Measurements from ENCODE around the gene KRT6C.
"Not testable (repeated sequence)": the region's sequence is repeated elsewhere in the genome, so short reads cannot be mapped to it uniquely, and the experiment has no call there.

KRT6C gene

GRCh38 chr12:52454411-52455201 lies 19.0 kb downstream of the KRT6C start:
- no peak for DNase-seq

DNA sequence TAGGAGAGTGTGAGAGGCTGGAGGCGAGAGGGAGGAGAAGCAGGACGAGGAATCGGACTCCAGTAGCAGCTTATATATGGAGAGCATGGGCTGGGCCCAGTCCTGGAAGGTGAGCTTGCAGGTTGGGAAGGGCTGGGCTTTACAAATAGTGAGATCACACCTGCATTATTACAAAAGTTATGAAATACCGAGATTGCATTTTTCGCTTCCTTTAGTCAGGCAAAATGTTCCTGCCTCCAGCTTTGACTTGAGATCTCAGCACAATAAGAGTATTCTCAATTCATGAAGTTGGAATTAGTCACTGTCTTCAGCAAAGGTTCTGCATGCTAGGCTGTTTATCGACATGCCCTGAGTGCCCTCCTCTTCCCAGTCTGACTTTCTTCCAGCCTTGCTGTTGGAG lies 21.5 kb downstream of the KRT6C start, which contains the start of gene KRT6B:
TSS of gene KRT6B (minus strand) at position 46 of the 400 bp plus-strand sequence. CDS start 68 bp downstream, outside the sequence.
- no peak for DNase-seq

- DNase-seq: no peak
Measured at GRCh38 chr12:52448228-52448627, 25.4 kb downstream of the KRT6C start.

- not testable (repeated sequence) for DNase-seq
Measured at GRCh38 chr12:52447196-52447595, 26.4 kb downstream of the KRT6C start.

DNA sequence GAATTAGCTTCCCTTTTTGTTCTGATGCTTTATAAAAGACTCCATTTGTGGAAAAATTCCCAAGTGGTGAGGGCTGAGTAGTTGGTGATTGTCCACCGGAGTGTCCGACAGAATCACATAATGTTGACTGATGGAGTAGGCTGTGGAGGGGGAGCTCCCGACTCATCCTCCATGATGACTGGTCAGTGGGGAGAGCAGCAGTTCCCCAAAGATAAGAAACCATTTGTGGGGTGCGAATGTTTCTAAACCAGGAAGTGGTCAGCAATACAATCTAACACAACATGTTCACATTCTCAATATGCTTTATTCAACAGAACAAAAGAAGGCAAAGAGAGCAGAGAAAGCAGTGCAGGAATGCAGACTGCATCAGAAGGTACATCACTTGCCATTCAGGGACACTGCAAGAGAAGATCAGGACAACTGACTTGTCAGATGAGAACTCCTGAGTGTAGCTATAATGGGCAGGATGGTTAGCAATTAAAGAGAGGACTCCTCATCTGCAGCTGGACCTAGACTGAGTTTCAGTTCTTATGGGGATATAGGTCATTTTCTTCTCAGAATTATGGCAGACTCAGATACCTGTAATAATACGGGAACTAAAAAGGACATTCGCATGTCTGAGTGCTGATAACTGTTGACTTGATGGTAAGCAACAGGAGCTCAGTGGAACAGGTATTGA lies 27.1 kb downstream of the KRT6C start:
- DNase-seq: no peak

DNA sequence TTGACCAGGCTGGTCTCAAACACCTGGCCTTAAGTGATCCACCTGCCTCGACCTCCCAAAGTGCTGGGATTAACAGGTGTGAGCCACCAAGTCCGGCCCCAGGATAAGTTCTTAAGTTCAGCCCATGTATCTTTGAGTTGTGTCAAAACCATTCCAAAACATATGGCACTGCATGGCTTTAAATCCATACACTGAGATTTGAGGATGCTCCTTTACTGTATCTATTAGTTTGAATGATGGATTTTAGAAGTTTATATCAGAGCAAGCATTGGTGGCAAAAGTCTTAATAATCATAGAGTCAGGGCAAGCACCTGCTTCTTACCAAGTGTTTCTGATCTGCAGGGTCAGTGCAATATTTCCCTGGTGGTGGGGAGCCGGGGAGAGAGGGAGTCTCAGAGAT lies 27.7 kb downstream of the KRT6C start:
- no peak for DNase-seq

DNA sequence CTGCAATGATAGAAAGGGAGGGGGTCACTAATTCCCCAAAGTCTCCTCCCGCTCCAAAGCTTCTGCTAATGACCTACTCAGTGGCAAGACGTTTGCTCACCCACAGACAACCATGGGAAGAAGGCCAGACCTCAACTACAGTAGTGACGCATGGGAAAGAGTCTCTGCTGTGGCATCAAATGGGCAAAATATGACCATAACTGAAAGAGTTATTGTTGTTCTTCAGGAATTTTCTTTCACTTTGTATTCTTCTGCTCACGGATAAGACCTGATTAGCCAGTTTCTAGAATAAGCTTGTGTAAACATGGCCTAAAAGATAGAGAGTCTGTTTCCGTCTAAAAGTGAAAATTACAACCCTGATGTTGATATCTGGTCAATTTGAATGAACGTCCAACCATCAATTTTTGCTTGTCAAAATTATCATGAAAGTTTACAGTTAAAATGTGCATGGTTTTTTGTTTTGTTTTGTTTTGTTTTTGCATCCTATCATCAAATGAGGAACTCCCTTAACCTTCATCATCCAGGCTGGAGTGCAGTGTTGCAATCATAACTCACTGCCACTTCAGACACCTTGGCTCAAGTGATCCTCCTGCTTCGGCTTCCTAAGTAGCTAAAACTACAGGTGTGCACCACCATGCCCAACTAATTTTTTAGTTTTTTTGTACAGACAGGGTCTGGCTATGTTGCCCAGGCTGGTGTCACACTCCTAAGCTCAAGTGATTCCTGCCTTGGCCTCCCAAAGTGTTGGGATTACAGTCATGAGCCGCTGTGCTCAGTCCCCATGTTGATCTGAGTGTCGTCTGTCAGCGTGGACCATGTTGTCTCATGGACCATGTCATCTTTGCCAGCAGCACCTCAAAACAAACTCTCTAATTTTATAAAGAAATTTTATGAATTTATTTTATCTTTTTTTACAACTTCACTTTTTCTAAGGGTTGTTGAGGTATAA lies 28.7 kb downstream of the KRT6C start:
- no peak for DNase-seq

GRCh38 chr12:52443966-52444365 lies 29.6 kb downstream of the KRT6C start:
- DNase-seq: no peak

DNA sequence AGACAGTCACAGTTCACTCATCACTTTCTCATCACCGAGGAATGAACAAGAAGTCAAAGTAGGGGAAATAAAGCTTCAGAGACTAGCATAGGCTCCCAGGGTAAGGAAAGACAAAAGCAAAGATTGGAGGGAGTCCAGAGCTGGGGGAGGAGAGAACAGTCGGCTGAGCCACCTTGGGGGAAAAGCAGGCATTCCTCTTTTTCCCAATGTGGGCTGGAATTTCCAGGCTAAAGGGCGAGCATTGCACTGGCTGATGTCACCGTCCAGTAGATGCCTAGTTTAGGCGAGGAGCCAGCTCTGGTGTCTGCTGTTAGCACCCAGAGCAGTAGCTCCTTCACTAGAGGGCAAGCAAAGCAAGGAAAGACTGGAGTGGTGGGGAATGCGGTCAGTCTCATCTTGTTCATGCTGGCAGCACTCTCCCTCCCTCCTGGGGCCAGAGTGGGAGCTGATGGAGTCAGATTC lies 31.0 kb downstream of the KRT6C start:
- DNase-seq: no peak

DNA sequence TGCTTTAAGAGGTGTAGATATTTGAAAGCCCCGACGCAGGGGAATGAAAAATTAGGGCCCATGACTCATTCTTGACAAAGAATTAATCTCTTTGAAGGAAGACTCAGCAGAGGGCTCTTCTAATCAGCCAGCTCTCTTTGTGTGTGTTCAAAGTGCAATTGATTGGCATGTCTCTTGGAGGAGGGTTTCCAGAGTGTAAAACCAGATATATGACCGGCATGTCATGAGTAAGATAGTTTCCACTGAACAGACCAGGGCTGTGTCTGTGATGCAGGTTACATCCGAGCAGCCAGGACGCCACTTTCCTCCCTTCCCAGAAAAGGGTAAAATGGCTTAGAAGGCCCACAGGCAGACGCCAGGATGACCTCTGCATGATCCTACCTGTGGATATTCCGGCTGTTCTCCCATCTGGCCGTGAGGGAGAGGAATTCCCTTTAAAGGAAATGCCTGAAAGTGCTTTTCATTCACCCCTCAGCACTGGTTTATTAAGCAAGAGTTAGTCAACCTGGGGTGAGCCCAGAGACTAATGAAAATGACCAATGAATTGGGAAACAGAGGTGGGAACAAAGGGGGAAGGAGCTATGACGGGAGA lies 32.2 kb downstream of the KRT6C start:
- no peak for DNase-seq

DNA sequence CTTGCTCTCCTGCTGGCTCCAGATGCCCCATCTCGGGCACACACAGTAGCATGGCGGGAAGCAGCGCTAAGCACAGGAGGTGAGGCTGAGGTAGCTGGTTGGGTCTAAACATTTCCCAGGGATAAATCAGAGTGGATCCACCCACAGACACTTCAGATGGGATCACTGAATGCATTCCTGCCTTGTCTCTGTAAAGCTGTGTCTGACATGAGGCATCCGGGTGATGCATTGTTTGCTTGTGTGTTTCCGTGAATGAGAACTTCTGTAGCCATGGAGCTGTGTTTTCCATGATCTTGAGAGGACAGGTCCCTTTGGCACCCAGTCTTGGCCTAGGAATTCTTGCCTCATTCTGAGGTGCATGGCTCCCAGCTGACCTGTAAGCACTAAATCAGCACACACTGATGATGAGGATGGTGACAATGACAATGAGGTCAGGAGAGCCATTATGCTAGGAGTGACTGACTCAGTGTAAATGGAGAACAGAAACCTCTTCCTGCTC lies 32.7 kb downstream of the KRT6C start:
- DNase-seq: no peak

DNA sequence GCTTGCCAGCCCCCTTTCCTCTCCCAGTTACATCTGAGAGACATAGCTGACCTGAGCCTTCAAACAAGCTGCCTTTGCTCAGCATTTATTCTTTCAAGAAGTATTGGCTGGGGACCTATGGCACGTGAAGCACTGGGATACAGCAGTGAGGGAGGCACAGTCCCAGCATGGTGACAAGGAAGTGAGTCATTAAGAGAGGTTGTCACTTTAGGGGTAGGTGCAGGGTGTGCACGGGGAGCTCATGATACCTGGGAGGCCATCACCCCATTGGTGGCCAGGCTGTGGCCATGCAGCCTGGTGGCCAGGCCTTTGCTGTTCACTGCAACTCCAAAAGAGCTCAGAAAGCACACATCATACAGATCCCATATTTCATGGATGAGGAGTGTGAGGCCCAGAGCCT lies 33.8 kb downstream of the KRT6C start:
- no peak for DNase-seq

- DNase-seq: no peak
Measured at GRCh38 chr12:52439420-52439819, 34.2 kb downstream of the KRT6C start.

DNA sequence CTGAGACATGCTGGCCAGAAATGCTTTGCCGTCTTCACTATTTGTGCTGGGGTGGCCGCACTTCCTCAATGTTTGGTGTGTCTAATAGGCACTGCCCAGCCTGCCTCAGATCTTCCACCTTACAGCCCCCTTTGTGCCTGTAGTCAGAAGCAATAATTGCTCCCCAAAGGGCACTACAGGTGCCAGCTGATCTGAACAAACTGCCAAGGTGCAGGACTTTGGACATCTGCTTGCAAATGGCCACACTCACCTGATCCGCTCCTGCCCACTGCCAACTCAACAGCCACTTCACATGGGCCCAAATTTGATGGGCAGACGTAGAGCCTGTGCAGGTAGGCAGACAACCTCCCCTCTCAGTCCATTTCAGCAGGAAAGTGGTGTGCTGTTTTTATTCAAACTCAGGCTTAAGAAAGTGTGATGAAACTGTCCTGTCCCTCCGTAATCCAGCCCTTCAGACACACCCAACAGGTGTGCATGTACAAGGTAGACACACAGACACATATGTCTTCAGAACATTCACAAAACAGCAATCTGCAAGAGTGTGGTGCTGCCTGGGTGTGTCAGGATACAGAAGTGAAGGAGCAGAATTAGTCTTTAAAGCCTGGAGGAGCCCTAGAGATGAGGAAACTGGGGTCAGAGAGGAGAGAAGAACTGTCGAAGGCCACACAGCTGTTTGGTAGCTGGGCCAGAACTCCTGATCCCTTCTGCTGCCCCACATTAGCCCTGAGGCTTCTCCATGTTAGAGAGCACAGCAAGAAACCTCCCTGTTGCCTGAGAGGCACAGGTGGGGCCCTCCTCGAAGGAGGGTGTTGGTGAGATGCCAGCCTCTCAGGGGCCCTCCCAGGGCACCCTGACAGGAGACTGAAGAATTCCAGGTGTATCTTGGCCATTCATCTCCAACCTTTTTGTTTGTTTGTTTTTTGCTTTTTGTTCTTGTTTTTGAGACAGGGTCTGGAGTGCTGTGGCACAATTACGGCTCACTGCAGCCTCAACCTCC lies 35.0 kb downstream of the KRT6C start:
- DNase-seq: no peak

GRCh38 chr12:52437508-52437907 lies 36.1 kb downstream of the KRT6C start:
- no peak for DNase-seq

DNA sequence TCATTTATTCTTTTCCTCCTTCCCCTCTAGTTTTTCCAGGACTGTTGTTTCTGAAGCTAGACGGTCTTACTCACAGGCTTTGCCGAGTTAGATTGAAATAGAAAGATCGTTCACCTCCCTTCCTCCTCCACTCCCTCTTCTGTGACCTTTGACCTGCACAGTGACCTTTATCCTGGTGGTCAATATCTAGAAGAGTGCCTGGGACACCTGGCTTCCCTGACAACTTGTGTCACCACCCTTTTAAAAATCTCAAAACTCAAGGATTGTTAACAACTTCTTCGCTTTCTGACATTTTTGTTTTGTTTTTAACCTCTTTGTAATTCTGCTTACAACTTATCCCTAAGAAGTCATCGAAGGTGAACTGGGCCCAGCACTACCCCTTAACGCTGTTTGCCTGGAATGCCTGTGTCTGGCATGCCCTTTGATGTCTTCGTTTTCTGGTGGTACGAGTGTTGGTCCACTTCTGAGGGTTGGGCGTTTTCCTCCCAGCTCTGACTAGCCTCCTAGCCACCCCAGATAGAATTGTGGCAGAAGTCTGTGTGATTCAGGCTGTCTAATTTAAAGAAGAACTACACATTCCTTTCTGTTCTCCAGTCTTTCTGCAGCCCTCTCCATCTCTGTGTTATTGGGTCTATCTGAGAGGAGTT lies 36.7 kb downstream of the KRT6C start:
- DNase-seq: no peak

- DNase-seq: no peak
Measured at GRCh38 chr12:52436000-52436827, 37.4 kb downstream of the KRT6C start.

GRCh38 chr12:52435659-52435999 lies 38.0 kb downstream of the KRT6C start:
- no peak for DNase-seq

- no peak for DNase-seq
Measured at GRCh38 chr12:52434760-52435530, 38.7 kb downstream of the KRT6C start.

Data from GDM1 (cell line).